NCI-H2081 treated with DMSO at 0.1 percent for 48 hours (cell line): Measurements from ENCODE around the gene C16orf92.
A peak's percentile ranks its signal among the peaks of the same experiment; 100 is the strongest.

Experiments
- DNase-seq: peaks from one replicate; lab custom pipeline; 2025; lab: John Stamatoyannopoulos, UW

C16orf92 gene, protein sequence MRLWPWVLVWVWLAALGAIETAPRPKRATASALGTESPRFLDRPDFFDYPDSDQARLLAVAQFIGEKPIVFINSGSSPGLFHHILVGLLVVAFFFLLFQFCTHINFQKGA

DNA sequence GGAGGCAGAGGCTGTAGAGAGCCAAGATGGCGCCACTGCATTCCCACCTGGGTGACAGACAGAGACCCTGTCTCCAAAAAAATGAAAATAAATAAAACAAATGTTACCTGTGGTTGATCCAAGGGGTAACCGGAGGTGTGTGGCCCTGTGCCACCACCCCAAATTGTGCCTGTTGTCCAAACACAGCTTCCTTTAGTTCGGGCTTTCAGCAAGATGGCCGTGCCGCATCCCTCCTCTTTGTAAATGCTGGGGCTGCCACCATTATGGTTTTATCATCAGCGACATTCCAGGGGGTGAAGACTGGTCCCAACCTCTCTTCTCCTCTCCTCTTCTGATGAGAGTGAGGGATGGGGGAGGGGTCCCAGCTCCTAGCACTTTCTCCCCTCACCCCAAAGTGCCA lies at the start of gene C16orf92:
TSS of gene C16orf92 (plus strand) at position 312 of the 400 bp plus-strand sequence. CDS start 143 bp downstream, outside the sequence.
- DNase-seq = no peak

DNA sequence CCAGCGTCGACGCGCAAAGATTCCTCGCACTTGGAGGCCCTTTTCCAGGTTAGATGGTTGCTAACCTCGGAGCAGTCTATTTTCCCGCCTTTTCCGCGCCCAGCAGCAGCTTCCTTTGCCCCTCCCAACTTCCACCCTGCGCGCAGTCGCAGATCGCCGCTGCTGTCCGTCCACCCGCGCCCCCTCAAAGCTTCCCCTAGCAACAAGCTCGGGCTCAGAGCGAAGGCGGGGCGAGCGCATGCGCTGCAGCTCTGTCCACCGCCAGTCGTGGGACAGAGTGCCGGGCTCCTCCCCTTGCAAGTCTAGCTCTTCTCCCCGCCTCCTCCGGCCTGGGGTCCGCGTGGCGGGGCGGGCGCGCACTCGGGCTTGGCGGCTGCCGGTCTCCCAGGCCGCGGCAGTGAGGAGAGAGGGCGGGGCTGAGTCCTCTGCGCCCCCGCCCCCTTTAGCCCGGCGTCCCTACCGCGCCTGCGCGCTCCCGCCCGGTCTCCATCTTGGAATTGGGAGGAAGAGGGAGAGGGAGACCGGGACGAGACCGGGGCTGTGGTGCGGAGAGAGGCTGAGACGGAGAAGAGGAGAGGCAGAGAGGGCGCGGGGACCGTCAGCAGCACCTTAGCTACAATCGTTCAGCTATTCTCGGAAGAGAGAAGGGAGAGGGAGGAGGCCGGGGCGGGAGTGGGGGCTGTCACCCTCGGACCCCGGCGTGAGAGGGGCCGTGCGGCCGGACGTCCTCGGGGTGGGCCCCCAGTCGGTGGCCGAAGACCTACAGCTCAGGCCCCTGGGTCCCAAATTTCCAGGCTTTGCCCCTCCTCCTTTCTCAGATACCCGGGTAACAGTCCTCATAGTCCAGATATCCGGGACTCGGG lies 49.4 kb upstream of the C16orf92 start, which contains the start of gene TAOK2:
TSS of gene TAOK2 (plus strand) at position 485 of the 863 bp plus-strand sequence. CDS start 3,905 bp downstream, outside the sequence.
- DNase-seq = peak; percentile 78

DNA sequence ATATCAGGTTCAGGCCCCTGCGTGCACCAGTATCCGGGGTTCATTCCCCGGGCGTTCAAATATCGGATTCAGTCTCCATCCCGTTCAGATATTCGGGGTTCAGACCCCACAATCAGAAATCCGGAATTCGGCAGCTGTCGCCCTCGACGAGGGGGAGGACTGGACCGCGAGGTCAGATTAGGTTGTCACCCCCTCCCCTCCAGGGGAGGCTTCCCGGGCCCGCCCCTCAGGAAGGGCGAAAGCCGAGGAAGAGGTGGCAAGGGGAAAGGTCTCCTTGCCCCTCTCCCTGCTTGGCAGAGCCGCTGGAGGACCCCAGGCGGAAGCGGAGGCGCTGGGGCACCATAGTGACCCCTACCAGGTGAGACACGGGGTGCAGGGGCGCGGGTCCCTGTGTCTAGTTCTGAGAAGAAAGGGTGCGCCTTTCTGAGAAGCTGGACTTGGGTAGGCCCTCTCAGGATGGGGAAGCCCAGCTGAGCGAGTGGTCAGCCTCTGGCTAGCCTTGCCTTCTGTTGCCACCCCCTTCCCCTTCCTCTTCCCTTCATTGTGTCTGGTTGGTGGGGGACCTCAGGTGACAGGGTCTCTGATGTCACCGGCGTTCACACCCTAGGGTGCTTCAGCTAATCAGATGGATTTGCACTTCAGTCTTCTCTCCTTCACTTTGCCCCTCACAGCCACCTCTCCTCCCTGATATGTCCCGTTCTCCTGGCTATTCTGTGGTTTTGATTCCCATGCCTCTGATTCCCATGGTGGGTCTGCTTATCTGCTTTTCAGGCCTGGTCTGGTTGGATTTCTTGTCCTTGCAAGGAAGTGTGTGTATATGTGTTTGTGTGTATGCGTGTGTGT lies 48.5 kb upstream of the C16orf92 start:
- DNase-seq = no peak

DNA sequence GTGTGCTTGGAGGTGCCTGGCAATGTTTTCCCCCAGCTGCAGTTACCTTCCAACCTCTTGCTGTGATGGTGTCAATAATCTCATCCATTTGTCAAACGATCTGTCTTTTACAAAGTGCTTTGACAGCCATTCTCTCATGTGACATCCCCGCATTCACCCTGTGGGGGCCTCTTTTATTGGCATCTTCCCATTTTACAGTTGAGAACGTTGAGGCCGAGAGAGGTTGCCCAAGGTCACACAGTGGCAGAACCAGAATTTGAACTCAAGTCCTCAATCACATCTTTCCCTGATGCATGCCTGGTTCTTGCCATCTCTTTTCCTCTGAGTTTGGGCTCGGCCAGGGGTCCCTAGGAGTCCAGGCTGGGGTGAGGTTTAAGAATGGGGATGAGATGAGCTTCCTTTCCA lies 47.9 kb upstream of the C16orf92 start:
- DNase-seq = no peak

DNA sequence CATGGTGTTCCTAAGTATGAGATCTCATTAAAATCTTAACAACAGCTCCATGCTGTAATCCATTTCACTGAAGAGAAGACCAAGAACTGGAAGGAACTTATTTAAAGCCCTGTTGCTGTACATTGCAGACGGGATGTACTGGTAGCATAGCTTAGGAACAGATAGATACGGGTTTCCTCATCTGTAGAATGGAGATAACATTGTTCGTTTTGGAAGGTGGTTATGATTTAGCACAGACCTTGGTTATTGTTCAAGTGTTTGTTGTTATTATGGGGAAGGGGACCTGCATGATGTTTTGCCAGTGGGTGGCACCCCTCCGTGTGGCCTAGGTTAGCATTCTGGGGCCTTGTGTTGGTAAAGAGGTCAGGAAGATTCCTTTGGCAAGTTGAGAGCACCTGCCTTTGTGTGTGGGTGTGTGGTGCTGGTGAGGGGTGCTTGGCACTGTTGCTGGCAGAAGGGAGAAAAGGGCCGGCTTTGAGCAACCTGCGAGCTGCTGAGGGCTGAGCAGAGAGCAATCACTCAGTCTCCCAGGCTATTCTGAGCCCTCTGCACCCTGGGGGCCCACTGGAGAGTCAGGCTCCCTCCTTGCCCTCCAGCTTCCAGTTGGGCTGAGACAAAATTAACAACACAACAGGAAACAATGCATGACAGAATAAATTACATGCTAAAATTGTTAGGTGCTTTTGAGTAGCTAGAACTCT lies 47.0 kb upstream of the C16orf92 start:
- no peak for DNase-seq

DNA sequence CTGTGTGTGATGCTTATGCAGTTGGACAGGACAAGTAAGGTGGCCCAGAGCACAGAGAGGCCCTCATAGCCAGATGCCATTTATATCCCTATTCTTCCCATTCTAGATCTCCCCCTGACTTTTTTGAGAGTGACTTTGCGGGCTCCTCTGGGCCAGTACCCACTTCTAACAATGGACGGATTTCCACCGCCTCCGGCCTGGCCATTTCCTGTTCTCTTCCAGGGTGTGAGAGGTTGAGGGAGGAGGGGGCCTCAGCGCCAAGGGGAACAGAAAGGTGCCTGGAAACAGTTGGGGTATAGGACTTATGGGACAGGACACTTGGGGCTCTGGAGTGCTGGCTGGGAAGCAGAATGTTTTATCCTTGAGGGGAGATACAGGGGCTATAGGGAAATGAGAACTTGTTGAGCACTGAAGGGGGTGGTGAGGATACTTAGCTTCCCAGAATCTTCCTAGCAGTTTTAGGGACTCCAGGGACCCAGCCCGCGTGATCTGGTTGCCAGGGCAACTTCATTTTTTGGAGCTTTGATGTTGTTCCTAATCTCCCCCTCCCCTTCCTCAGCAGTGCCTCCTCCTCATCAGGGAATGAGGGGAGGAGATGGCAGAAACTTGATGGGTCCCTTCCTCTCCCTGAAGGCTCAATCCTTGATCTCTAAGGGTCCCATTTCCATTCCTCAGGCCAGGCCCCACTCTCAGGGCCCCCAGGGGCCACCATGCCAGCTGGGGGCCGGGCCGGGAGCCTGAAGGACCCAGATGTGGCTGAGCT lies 45.8 kb upstream of the C16orf92 start:
- no peak for DNase-seq

DNA sequence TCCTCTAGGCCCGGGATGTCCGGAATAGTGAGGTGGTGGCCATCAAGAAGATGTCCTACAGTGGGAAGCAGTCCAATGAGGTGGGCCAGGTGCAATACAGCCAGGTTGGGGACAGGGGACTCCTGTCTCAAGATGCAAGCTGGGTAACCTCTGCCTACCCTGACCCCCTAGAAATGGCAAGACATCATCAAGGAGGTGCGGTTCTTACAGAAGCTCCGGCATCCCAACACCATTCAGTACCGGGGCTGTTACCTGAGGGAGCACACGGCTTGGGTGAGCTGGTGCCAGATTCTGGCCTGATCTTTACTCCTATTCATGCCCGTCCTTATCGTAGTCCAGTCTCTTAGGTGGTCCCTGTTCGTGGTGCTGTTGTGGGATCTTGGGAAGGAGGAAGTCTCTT lies 44.9 kb upstream of the C16orf92 start:
- DNase-seq = no peak

DNA sequence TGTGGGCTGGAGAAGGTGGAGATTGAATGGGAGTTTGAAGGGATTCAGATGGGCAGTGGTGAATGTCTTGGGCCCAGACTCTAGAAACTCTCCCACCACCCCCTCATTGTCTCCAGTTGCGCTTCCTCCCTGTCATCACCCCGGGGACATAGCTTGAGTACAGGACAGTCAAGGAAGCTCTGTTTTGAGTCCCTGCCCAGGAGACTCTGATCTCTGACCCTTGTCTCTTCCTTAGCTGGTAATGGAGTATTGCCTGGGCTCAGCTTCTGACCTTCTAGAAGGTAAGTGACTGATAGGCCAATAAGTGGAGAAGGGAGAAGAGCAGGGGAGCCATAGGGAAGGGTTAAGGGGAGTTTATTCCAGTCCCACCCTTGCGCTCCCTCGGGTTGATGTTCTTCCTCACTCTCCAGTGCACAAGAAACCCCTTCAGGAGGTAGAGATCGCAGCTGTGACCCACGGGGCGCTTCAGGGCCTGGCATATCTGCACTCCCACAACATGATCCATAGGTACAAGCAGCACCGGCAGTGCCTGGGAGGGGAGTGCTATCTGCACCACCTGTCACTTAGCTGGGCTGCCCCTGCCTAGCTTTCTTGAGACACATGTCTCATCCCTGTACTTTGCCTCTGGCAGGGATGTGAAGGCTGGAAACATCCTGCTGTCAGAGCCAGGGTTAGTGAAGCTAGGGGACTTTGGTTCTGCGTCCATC lies 44.3 kb upstream of the C16orf92 start:
- no peak for DNase-seq

DNA sequence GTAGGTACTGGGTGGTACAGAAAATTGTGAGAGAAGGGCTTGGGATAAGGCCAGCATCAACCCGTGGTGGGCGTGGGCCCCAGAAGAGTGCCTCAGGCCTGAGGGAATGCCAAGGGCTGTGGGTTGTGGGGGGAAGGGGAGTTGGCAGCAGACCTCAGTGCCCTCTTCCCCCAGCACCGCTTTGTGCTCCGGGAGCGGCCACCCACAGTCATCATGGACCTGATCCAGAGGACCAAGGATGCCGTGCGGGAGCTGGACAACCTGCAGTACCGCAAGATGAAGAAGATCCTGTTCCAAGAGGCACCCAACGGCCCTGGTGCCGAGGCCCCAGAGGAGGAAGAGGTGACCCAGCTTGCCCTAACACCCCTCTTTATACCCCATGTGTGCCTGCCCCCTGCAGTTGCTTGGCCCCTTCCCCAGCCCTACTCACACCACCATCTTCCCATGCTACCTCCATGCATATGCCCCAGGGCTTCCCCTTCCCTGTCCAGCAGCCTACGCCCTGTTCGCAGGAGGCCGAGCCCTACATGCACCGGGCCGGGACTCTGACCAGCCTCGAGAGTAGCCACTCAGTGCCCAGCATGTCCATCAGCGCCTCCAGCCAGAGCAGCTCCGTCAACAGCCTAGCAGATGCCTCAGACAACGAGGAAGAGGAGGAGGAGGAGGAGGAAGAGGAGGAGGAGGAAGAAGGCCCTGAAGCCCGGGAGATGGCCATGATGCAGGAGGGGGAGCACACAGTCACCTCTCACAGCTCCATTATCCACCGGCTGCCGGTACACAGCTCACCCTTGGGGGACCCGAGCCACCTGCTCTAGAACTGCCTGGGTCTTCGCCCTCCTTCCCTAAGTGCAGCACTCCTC lies 40.2 kb upstream of the C16orf92 start:
- DNase-seq = no peak

DNA sequence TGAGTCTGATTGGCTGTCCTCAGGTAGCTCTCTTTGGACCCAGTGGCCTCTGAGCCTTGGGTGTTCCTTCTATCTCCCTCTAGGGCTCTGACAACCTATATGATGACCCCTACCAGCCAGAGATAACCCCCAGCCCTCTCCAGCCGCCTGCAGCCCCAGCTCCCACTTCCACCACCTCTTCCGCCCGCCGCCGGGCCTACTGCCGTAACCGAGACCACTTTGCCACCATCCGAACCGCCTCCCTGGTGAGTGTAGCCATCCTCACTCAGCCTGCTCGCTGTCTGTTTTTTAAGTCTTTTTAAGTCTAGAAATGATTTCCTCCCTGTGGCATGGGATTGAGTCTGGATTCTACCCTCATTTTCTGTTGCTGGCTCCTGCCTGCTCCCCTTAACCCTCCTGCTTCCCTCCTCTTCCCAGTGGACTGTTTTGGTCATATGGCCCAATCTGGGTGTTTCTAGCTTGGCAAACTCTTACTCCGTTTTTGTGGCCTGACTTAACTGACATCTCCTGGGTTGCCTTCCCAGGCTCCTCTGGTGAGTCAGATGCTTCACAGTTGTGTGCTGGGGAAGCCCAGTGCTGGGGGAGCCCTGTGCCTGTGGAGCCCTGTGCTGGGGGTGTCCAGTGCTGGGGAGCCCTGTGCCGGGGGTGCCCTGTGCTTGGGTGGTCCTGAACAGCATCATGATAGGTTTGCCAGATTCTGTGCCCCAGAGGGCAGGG lies 39.4 kb upstream of the C16orf92 start:
- DNase-seq = no peak

DNA sequence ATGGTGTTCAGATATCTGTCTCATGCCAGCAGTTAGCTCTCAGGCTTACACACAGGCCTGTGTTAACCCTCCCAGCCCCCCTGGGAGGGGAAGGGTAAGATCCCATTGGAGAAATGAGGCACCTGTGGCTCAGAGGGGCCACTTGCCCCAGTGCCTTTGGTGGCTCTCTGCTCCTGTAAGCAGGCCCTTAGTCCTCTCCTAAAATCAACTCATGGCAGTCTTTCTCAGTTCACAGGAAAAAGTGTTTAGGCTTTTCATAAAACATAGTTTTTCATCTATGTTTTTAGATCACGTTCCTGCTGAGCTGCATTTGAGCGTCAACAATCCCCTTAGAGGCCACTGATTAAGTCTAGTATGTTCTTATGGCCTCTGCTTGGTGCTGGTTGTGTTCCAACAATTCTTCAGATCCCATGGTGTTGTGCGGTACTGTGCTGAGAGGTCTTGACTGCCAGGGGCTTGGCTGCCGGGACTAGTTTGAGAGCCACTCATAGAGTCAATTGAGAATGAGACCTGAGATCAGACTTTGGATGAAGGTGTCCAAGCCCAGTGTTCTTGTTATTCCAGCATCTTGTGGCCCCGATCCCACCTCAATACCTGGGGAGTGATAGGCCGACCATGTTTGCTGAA lies 38.7 kb upstream of the C16orf92 start:
- DNase-seq = no peak

DNA sequence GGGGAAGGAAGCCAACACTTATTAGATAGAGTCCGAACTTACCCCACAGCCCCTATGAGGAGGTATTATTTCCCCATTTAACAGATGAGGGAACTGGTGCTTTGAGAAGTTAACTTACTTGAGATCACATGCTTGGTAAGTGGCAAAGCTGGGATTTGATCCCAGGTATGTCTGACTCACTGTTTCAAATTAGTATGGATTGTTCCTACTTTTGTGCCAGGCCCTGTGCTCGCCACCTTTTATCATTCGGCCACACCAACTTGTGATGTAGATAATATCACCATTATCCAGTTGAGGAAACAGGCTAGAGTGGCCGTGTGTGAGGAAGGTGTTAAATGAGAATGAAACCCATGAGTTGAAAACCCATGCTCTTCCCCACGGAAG lies 38.2 kb upstream of the C16orf92 start:
- no peak for DNase-seq

DNA sequence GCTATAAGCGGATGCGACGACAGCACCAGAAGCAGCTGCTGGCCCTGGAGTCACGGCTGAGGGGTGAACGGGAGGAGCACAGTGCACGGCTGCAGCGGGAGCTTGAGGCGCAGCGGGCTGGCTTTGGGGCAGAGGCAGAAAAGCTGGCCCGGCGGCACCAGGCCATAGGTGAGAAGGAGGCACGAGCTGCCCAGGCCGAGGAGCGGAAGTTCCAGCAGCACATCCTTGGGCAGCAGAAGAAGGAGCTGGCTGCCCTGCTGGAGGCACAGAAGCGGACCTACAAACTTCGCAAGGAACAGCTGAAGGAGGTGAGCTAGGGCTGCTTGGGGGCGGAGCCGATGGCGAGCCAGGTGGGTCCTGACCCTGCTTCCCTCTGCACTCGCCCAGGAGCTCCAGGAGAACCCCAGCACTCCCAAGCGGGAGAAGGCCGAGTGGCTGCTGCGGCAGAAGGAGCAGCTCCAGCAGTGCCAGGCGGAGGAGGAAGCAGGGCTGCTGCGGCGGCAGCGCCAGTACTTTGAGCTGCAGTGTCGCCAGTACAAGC lies 37.7 kb upstream of the C16orf92 start:
- no peak for DNase-seq

DNA sequence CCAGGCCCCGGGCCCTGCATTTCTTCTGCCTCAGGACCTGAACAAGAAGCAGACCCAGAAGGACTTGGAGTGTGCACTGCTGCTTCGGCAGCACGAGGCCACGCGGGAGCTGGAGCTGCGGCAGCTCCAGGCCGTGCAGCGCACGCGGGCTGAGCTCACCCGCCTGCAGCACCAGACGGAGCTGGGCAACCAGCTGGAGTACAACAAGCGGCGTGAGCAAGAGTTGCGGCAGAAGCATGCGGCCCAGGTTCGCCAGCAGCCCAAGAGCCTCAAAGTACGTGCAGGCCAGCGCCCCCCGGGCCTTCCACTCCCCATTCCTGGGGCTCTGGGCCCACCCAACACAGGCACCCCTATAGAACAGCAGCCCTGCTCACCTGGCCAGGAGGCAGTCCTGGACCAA lies 36.8 kb upstream of the C16orf92 start:
- no peak for DNase-seq

DNA sequence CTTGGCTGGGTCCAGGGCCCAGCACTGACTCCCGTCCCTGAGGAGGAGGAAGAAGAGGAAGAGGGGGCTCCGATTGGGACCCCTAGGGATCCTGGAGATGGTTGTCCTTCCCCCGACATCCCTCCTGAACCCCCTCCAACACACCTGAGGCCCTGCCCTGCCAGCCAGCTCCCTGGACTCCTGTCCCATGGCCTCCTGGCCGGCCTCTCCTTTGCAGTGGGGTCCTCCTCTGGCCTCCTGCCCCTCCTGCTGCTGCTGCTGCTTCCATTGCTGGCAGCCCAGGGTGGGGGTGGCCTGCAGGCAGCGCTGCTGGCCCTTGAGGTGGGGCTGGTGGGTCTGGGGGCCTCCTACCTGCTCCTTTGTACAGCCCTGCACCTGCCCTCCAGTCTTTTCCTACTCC lies 36.1 kb upstream of the C16orf92 start:
- no peak for DNase-seq

DNA sequence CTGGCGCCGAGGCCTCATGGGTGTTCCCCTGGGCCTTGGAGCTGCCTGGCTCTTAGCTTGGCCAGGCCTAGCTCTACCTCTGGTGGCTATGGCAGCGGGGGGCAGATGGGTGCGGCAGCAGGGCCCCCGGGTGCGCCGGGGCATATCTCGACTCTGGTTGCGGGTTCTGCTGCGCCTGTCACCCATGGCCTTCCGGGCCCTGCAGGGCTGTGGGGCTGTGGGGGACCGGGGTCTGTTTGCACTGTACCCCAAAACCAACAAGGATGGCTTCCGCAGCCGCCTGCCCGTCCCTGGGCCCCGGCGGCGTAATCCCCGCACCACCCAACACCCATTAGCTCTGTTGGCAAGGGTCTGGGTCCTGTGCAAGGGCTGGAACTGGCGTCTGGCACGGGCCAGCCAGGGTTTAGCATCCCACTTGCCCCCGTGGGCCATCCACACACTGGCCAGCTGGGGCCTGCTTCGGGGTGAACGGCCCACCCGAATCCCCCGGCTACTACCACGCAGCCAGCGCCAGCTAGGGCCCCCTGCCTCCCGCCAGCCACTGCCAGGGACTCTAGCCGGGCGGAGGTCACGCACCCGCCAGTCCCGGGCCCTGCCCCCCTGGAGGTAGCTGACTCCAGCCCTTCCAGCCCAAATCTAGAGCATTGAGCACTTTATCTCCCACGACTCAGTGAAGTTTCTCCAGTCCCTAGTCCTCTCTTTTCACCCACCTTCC lies 35.5 kb upstream of the C16orf92 start:
- no peak for DNase-seq

DNA sequence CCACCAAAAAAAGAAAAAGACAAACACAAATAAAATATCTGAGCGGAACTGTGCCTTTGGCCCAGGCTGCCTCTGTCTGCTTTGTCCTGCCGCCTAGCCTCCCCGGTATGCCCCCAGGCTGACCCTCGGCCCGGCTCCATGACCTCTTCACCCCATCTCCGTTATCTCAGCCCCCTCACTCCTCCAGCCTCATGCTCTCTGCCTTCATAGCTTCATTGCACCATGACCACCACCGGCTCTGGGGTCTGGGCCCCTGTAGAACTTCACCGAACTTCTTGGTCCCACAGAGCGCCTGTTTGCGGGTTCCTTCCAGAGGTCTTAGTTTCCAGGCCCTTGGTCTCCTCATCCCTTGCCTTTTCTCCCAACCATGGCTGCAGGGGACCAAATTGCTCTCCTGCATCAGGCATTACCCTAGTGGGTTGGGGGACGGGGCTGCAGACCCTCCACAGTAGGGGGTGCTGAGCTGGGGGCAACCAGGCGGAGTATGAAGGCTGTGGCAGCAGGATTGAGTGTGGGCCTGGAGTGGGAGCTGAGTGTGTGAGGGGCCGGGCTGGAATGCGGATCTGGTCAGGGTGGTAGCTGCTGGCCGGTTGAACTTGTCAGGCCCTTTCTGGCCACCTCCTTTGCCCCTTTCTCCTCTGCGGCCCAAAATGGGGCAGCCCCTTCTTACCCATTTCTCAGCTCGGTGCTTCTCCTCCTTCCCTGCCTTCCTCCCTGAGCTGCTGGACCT lies 34.5 kb upstream of the C16orf92 start:
- DNase-seq = no peak
